Ovary (tissue), 9 donors: ENCODE results near the gene SLC12A9. TPM values are rescaled to one million over a fixed set of nuclear protein-coding genes. Genes with fewer than 3 reads are reported as not detected.
A peak's percentile ranks its signal among the peaks of the same experiment; 100 is the strongest.

Experiments
- DNase-seq, 5 donors: peaks; one replicate each; pipeline ENCODE4 v3.0.0-alpha.2; 2019 to 2020
- H3K27ac ChIP-seq, 2 donors: fragments of 200-600 bp; one replicate each; pipeline versions ENCODE4 v1.5.1 to v1.8.0; 2019 to 2022
- H3K27me3 ChIP-seq: fragments of 200-600 bp; one replicate; pipeline ENCODE4 v1.8.0; 2022
- H3K36me3 ChIP-seq: fragments of 200-600 bp; sonication (generic); one replicate; pipeline ENCODE4 v1.5.1; 2019
- H3K4me1 ChIP-seq: one replicate; pipeline ENCODE4 v1.8.1; 2013; ENCODE audit warnings: mild to moderate bottlenecking, moderate library complexity; ENCODE audit not compliant: insufficient read depth
- H3K4me3 ChIP-seq: fragments of 200-600 bp; sonication (generic); one replicate; pipeline ENCODE4 v1.5.1; 2017
- H3K9me3 ChIP-seq, 2 donors: fragments of 200-600 bp in 1 of 2; sonication (generic) in 1 of 2; one replicate each; pipeline versions ENCODE4 v1.5.1 to v1.8.1; 2013 to 2019; ENCODE audit warnings: mild to moderate bottlenecking in 1 of 2, moderate library complexity in 1 of 2
- EP300 ChIP-seq: sonication (generic); formaldehyde crosslinking; IDR thresholded peaks from one replicate; pipeline ENCODE4 v1.6.1; 2017; ENCODE audit warnings: antibody characterized with exemption
- POLR2A ChIP-seq: fragments of 450-650 bp; IDR thresholded peaks from one replicate; pipeline ENCODE4 v1.6.1; 2017; ENCODE audit warnings: antibody characterized with exemption, mild to moderate bottlenecking, moderate library complexity
- WGBS, 3 donors: extraction: QIAGEN DNeasy Blood & Tissue Kit in 1 of 3; methylation state at CpG; one replicate each; pipeline versions ENCODE4 v1.1.5 to v1.1.7; 2013 to 2017; 5-methylcytosine and 5-hydroxymethylcytosine counted together
- intact Hi-C, 4 donors: fragments of 100-400 bp; cut with DNase I; formaldehyde crosslinking; loops; one replicate each; pipeline versions ENCODE4 v1.11.0 to v1.15.1; 2022 to 2023
- polyA plus RNA-seq, 2 donors: library from polyadenylated mRNA; stranded (reverse); fragments of 200-250 nt in 1 of 2; fragments of 350-450 nt in 1 of 2; fragmentation: Illumina TruSeq in 1 of 2; extraction: RNeasy Lipid Tissue Mini Kit (QIAGEN cat#74804) in 1 of 2; gene quantifications; one replicate each; pipeline ENCODE4 v1.2.3, GENCODE V29; 2013 to 2014
- total RNA-seq, 7 donors: library from RNA; depleted of rRNA in 2 of 7; stranded (reverse); fragments of >200 nt in 2 of 7; fragmentation: NEBNext Ultra II Directional in 3 of 7; extraction: Animal tissue kit (Norgen Biotek cat#: 25700) in 3 of 7; gene quantifications; one replicate each; pipeline versions ENCODE4 v1.1.0 to v1.2.4, GENCODE V29; 2016 to 2023
- TF ChIP-seq, protein P1 (sequence below), 3 donors: fragments of 450-650 bp in 2 of 3; fragments of 200-600 bp in 1 of 3; IDR thresholded peaks; one replicate each; pipeline versions ENCODE4 v1.5.1 to v1.8.0; 2016 to 2022; ENCODE audit warnings: antibody characterized with exemption in 3 of 3, mild to moderate bottlenecking in 1 of 3
- donor health status: DM: no; HTN: no; CAD: no; lungs with moderate emphysema.
- donor health status: DM: no; HTN: no; CAD: no.
- donor health status: Bipolar disorder and iron deficiency.
- donor health status: DM: yes; HTN: yes; CAD: no.
- donor health status: DM: no; HTN: no; CAD: no.
- donor health status: DM: yes; HTN: yes; CAD: no.

Gene SLC12A9
- total and polyA plus RNA-seq, 9 donors, result 4.7 to 31.8 (median 25.2) TPM

DNA sequence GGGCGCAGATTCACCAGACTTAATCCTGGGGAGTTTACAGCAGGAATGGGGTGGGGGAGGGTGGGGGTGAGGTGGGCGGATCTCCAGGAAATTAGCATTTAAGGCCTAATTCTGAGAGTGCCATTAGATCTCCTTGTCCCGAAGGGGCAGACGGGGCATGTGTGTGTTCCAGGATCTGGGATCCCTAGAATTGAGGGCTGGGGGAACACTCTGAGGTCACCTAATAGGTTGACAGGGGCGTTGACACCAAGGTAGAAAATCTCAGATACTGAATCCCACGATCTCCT, 15.8 kb upstream of the SLC12A9 start:
- Histone ChIP-seq H3K9me3 (no peaks in the 10 kb centered on the region), H3K4me1 (peaks cover 3% of the 10 kb centered on the region), H3K4me3 (peak overlapping the region; percentile 40), H3K36me3 (no peaks in the 10 kb centered on the region), H3K27me3 (no peaks in the 10 kb centered on the region), H3K27ac (peak overlapping the region in 1 of 2 donors; percentile 69)
- 23 to 33% (median 26%) methylated on average over 6 of the region's 6 CpGs for WGBS, 3 donors
- no peak for DNase-seq
- TF ChIP-seq, protein P1, sequence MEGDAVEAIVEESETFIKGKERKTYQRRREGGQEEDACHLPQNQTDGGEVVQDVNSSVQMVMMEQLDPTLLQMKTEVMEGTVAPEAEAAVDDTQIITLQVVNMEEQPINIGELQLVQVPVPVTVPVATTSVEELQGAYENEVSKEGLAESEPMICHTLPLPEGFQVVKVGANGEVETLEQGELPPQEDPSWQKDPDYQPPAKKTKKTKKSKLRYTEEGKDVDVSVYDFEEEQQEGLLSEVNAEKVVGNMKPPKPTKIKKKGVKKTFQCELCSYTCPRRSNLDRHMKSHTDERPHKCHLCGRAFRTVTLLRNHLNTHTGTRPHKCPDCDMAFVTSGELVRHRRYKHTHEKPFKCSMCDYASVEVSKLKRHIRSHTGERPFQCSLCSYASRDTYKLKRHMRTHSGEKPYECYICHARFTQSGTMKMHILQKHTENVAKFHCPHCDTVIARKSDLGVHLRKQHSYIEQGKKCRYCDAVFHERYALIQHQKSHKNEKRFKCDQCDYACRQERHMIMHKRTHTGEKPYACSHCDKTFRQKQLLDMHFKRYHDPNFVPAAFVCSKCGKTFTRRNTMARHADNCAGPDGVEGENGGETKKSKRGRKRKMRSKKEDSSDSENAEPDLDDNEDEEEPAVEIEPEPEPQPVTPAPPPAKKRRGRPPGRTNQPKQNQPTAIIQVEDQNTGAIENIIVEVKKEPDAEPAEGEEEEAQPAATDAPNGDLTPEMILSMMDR (IDR thresholded peaks at IDR 0.05), result no peak
- TF ChIP-seq POLR2A (no peak), EP300 (no peak)
- intact Hi-C loops, result loop anchor here in 3 of 4 donors (5.0 kb wide), 2 partner anchors 34 to 129 kb away; partner anchors contain the start of gene POP7 (in 1 of the 3)

DNA sequence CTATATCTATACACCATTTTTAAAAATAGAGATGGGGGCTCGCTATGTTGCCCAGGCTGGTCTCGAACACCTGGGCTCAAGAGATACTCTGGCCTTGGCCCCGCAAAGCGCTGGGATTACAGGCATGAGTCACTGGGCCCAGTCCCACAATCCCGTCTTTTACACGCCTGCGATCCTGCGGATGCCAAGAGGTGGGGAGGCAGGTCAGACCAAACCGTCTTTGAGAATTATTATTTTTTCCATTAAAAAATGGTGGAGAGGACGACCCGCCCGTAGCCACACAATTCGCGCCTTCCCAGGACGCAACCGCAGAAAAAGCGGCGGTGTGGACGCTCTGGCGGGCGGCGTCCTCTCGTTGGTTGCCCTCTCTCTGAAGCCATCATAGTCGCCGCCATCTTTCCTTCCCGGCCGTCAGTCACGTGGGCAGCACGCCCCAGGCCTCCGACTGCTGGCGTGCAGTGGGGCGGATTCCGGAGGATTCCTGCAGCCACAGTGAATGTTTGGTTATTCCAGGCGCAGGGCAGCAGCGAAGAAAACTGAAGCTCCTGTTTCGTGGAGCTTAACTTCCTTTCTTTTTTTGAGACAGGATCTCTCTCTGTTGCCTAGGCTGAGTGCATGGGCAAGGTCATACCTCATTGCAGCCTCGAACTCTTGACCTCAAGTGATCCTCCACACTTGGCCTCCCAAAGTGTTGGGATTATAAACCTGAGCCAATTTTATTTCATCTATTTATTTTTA, 15.2 kb upstream of the SLC12A9 start:
- Histone ChIP-seq H3K4me3 (peak overlapping the region; percentile 40), H3K9me3 (no peaks in the 10 kb centered on the region), H3K36me3 (no peaks in the 10 kb centered on the region), H3K4me1 (peaks cover 3% of the 10 kb centered on the region), H3K27ac (peak overlapping the region in 1 of 2 donors; percentile 69), H3K27me3 (no peaks in the 10 kb centered on the region)
- 1 to 2% (median 2%) methylated on average over 37 of the region's 37 CpGs for WGBS, 3 donors
- TF ChIP-seq EP300, result no peak
- peak; percentile 50 for TF ChIP-seq POLR2A
- intact Hi-C loops, result loop anchor here in 3 of 4 donors (5.0 kb wide), 2 partner anchors 35 to 130 kb away; partner anchors contain the start of gene POP7 (in 1 of the 3)
- peak; percentile 89 to 94 (median 92) for DNase-seq

DNA sequence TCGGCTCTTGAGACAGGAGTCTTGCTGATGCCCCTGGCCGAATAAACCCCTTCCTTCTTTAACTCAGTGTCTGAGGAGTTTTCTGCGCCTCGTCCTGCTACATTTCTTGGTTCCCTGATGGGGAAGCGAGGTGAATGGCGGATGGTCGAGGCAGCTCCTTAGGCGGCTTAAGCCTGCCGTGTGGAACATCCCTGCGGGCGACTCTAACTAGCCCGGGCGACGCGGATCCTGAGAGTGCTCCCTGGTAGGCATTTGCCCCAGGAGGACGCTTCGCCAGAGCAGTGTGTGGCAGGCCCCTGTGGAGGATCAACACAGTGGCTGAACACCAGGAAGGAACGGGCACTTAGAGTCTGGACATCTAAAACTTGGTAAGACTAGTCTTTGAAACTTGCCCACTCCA, 13.2 kb upstream of the SLC12A9 start:
- Histone ChIP-seq H3K27me3 (no peaks in the 10 kb centered on the region), H3K4me1 (peaks cover 3% of the 10 kb centered on the region), H3K36me3 (no peaks in the 10 kb centered on the region), H3K9me3 (no peaks in the 10 kb centered on the region), H3K27ac (no peak overlapping the region), H3K4me3 (no peak overlapping the region)
- TF ChIP-seq, protein P1 (IDR thresholded peaks at IDR 0.05), result no peak
- no peak for TF ChIP-seq EP300
- TF ChIP-seq POLR2A, result no peak
- intact Hi-C loops, result loop anchor here in 3 of 4 donors (5.0 kb wide), 2 partner anchors 37 to 132 kb away; partner anchors contain the start of gene POP7 (in 1 of the 3)
- DNase-seq, result no peak
- 95 to 96% (median 96%) methylated on average over 18 of the region's 18 CpGs for WGBS, 3 donors

DNA sequence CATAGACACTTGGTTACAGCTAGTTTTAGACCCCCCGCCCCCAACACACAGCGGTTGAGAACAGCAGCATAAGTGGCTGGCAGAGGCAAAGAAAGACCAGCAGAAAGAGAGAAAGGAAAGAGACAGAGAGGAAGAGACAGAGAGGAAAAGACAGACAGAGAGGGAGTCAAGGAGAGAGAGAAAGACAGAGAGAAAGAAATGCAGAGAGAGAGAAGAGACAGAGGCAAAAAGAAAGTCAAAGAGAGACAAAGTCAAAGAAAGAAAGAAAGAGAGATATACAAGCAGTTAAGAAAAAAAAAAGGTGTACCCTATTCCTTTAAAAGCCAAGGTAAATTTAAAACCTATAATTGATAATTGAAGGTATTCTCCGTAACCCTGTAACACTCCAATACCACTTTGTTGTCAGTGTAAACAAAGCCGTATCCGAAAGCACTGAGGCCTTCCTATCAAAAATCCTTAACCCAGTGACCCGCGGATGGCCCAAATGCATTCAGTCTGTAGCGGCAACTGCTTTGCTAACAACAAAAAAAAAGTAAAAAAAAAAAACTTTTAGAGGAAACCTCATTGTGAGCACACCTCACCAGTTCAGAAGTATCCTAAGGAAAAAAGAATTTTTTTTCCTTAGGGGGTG, 11.9 kb upstream of the SLC12A9 start:
- 46 to 65% (median 52%) methylated on average over 8 of the region's 8 CpGs for WGBS, 3 donors

More for the DNA sequence above, 11.9 kb upstream of the SLC12A9 start:
- TF ChIP-seq EP300 (no peak), POLR2A (no peak)
- TF ChIP-seq, protein P1 (IDR thresholded peaks at IDR 0.05), result no peak
- Histone ChIP-seq H3K9me3 (no peaks in the 10 kb centered on the region), H3K27me3 (no peaks in the 10 kb centered on the region), H3K4me3 (no peak overlapping the region), H3K36me3 (no peaks in the 10 kb centered on the region), H3K4me1 (peaks cover 5% of the 10 kb centered on the region), H3K27ac (no peak overlapping the region)
- no peak for DNase-seq
- intact Hi-C loops, result no loop called here
